H9 (cell line): Measurements from ENCODE around the gene GLIS2. TPM values are rescaled to one million over a fixed set of nuclear protein-coding genes. Genes with fewer than 3 reads are reported as not detected.

Experiments
- DNase-seq: peaks from one replicate; pipeline ENCODE4 v3.0.0-alpha.2; 2017
- H2AFZ ChIP-seq: one replicate; pipeline ENCODE4 v1.6.1; 2013; ENCODE audit warnings: mild to moderate bottlenecking, low read length, control low read depth, moderate library complexity
- H2AK5ac ChIP-seq: 2 replicates; pipeline ENCODE4 v1.6.1; 2013; ENCODE audit warnings: low read length, control low read depth, mixed read lengths; ENCODE audit not compliant: insufficient read length
- H2BK120ac ChIP-seq: one replicate; pipeline ENCODE4 v1.6.1; 2013; ENCODE audit warnings: low read depth, mild to moderate bottlenecking, low read length, control low read depth, inconsistent platforms; ENCODE audit not compliant: poor library complexity, severe bottlenecking
- H2BK12ac ChIP-seq: 2 replicates; pipeline ENCODE4 v1.6.1; 2013; ENCODE audit warnings: low read length, control low read depth, mixed read lengths, low read depth; ENCODE audit not compliant: insufficient read length
- H2BK15ac ChIP-seq: 2 replicates; pipeline ENCODE4 v1.6.1; 2013; ENCODE audit warnings: low read depth, low read length, control low read depth
- H2BK20ac ChIP-seq: one replicate; pipeline ENCODE4 v1.6.1; 2013; ENCODE audit warnings: low read depth, mild to moderate bottlenecking, low read length, control low read depth, inconsistent platforms; ENCODE audit not compliant: poor library complexity, severe bottlenecking
- H2BK5ac ChIP-seq: 2 replicates; pipeline ENCODE4 v1.6.1; 2013; ENCODE audit warnings: low read length, control low read depth, mixed read lengths; ENCODE audit not compliant: insufficient read length
- H3K14ac ChIP-seq: 2 replicates; pipeline ENCODE4 v1.6.1; 2013; ENCODE audit warnings: low read length, control low read depth; ENCODE audit not compliant: insufficient read depth
- H3K18ac ChIP-seq: 2 replicates; pipeline ENCODE4 v1.6.1; 2013; ENCODE audit warnings: low read depth, mild to moderate bottlenecking, mixed read lengths, low read length, control low read depth; ENCODE audit not compliant: insufficient read length
- H3K23ac ChIP-seq: 2 replicates; pipeline ENCODE4 v1.6.1; 2013; ENCODE audit warnings: low read length, control low read depth, mixed read lengths, low read depth; ENCODE audit not compliant: insufficient read length
- H3K23me2 ChIP-seq: 2 replicates; pipeline ENCODE4 v1.6.1; 2013; ENCODE audit warnings: low read depth, mild to moderate bottlenecking, mixed read lengths, low read length, control low read depth; ENCODE audit not compliant: insufficient read length, poor library complexity, severe bottlenecking
- H3K27ac ChIP-seq: 2 replicates; pipeline ENCODE4 v1.5.1; 2013; ENCODE audit warnings: low read length, control low read depth, mixed read lengths, low read depth; ENCODE audit not compliant: insufficient read length
- H3K27me3 ChIP-seq: 2 replicates; pipeline ENCODE4 v1.6.1; 2013; ENCODE audit warnings: low read length, control low read depth, inconsistent platforms; ENCODE audit not compliant: insufficient read depth
- H3K4ac ChIP-seq: 2 replicates; pipeline ENCODE4 v1.6.1; 2013; ENCODE audit warnings: low read depth, mild to moderate bottlenecking, control low read depth, inconsistent platforms, low read length, moderate library complexity
- H3K4me1 ChIP-seq: 2 replicates; pipeline ENCODE4 v1.6.1; 2013; ENCODE audit warnings: low read length, control low read depth, inconsistent platforms; ENCODE audit not compliant: insufficient read depth
- H3K4me2 ChIP-seq: 2 replicates; pipeline ENCODE4 v1.6.1; 2013; ENCODE audit warnings: low read length, control low read depth, mixed read lengths; ENCODE audit not compliant: insufficient read length, insufficient read depth
- H3K56ac ChIP-seq: 2 replicates; pipeline ENCODE4 v1.6.1; 2013; ENCODE audit warnings: low read depth, mild to moderate bottlenecking, mixed read lengths, low read length, control low read depth; ENCODE audit not compliant: insufficient read length
- H3K79me1 ChIP-seq: 2 replicates; pipeline ENCODE4 v1.6.1; 2013; ENCODE audit warnings: low read depth, mild to moderate bottlenecking, moderate library complexity, low read length, control low read depth, inconsistent platforms; ENCODE audit not compliant: insufficient read depth, poor library complexity, severe bottlenecking
- H3K79me2 ChIP-seq: 2 replicates; pipeline ENCODE4 v1.6.1; 2013; ENCODE audit warnings: low read length, control low read depth, inconsistent platforms; ENCODE audit not compliant: insufficient read depth
- H3K9ac ChIP-seq: 2 replicates; pipeline ENCODE4 v1.6.1; 2013; ENCODE audit warnings: low read length, control low read depth, mixed read lengths; ENCODE audit not compliant: insufficient read length; ENCODE audit errors: extremely low read depth
- H3K9me3 ChIP-seq: one replicate; pipeline ENCODE4 v1.6.1; 2013; ENCODE audit warnings: low read depth, low read length, inconsistent platforms; ENCODE audit not compliant: control insufficient read depth
- H3T11ph ChIP-seq: one replicate; pipeline ENCODE4 v1.6.1; 2013; ENCODE audit warnings: mild to moderate bottlenecking, low read length, control low read depth, inconsistent platforms
- H4K20me1 ChIP-seq: one replicate; pipeline ENCODE4 v1.6.1; 2013; ENCODE audit not compliant: control insufficient read depth, insufficient read length, insufficient read depth
- H4K5ac ChIP-seq: 2 replicates; pipeline ENCODE4 v1.6.1; 2013; ENCODE audit warnings: low read depth, mild to moderate bottlenecking, mixed read lengths, low read length, control low read depth; ENCODE audit not compliant: insufficient read length
- H4K8ac ChIP-seq: replicated peaks from 2 replicates; pipeline ENCODE4 v1.6.1; 2013; ENCODE audit warnings: low read length, control low read depth, mixed read lengths, low read depth; ENCODE audit not compliant: insufficient read length
- H4K91ac ChIP-seq: 2 replicates; pipeline ENCODE4 v1.6.1; 2013; ENCODE audit warnings: low read depth, mild to moderate bottlenecking, moderate library complexity, mixed read lengths, low read length, control low read depth; ENCODE audit not compliant: insufficient read length
- H3K27ac Mint-ChIP-seq, 3 experiments: 2 replicates in 2 of 3; 3 replicates in 1 of 3; pipeline ENCODE4 v1.8.0; 2020 to 2021; ENCODE audit warnings: mixed read lengths in 3 of 3, mild to moderate bottlenecking in 1 of 3, moderate library complexity in 1 of 3
- H3K27me3 Mint-ChIP-seq: 2 replicates; pipeline ENCODE4 v1.8.0; 2021; ENCODE audit warnings: low read depth, mild to moderate bottlenecking, moderate library complexity, mixed read lengths
- H3K36me3 Mint-ChIP-seq, 3 experiments: 2 replicates in 2 of 3; 3 replicates in 1 of 3; pipeline ENCODE4 v1.8.0; 2020 to 2021; ENCODE audit warnings: low read depth in 3 of 3, mixed read lengths in 3 of 3; ENCODE audit not compliant: insufficient read depth in 1 of 3
- H3K4me1 Mint-ChIP-seq, 2 experiments: 2 replicates each; pipeline ENCODE4 v1.8.0; 2020; ENCODE audit warnings: mixed read lengths in 2 of 2
- H3K4me3 Mint-ChIP-seq, 2 experiments: 2 replicates in 1 of 2; 3 replicates in 1 of 2; pipeline ENCODE4 v1.8.0; 2020 to 2021; ENCODE audit warnings: mild to moderate bottlenecking in 2 of 2, mixed read lengths in 2 of 2, moderate library complexity in 1 of 2
- H3K9me3 Mint-ChIP-seq, 2 experiments: 2 replicates in 1 of 2; 3 replicates in 1 of 2; pipeline ENCODE4 v1.8.0; 2020; ENCODE audit warnings: mild to moderate bottlenecking in 2 of 2, mixed read lengths in 2 of 2, moderate library complexity in 1 of 2
- CTCF ChIP-seq: fragments of 200-600 bp; sonication (generic); conservative IDR thresholded peaks from 3 replicates; pipeline ENCODE4 v1.8.0; 2021; ENCODE audit warnings: antibody characterized with exemption, mild to moderate bottlenecking
- WGBS: extraction: QIAGEN DNeasy Blood & Tissue Kit; methylation state at CpG from one replicate; pipeline ENCODE4 v1.1.7; 2013; ENCODE audit warnings: missing lambda C conversion rate, low lambda C conversion rate, mixed read lengths; ENCODE audit not compliant: insufficient read length; ENCODE audit errors: extremely low coverage; 5-methylcytosine and 5-hydroxymethylcytosine counted together
- total RNA-seq: library from RNA; stranded (reverse); gene quantifications from 2 replicates; pipeline ENCODE4 v1.2.1, GENCODE V29; 2021

GLIS2 gene
- total RNA-seq, 1 experiment from 2014 or later: 14.3 TPM

- Histone ChIP-seq H2BK12ac (no peak overlapping the region), H2BK15ac (no peak overlapping the region), H3K27me3 (no peaks in the 10 kb centered on the region), H3K14ac (no peak overlapping the region), H3K27ac (no peak overlapping the region), H3K4me2 (no peak overlapping the region), H3K18ac (no peak overlapping the region), H3T11ph (no peak overlapping the region), H2AK5ac (no peak overlapping the region), H4K20me1 (no peaks in the 10 kb centered on the region), H4K91ac (no peak overlapping the region), H4K5ac (no peak overlapping the region), H3K23ac (no peak overlapping the region), H2BK5ac (no peak overlapping the region), H2BK120ac (no peak overlapping the region), H2BK20ac (no peak overlapping the region), H3K56ac (no peak overlapping the region), H3K4ac (no peak overlapping the region), H3K9ac (no peak overlapping the region), H3K79me2 (peaks cover 3% of the 10 kb centered on the region; the same call in 1 of the 2 replicates), H3K79me1 (no peaks in the 10 kb centered on the region), H3K4me1 (peaks cover 3% of the 10 kb centered on the region; the same call in 1 of the 2 replicates), H2AFZ (no peak overlapping the region), H4K8ac (no peak overlapping the region), H3K23me2 (peaks cover 4% of the 10 kb centered on the region), H3K9me3 (no peaks in the 10 kb centered on the region)
- no peaks in the 10 kb centered on the region for H3K9me3 Mint-ChIP-seq
- peaks cover 9 to 18% of the 10 kb centered on the region in 2 experiments for H3K4me1 Mint-ChIP-seq
- H3K27ac Mint-ChIP-seq: no peak overlapping the region
- H3K36me3 Mint-ChIP-seq: no peaks in the 10 kb centered on the region
- no peak for TF ChIP-seq CTCF
- no peak for DNase-seq
- H3K27me3 Mint-ChIP-seq: no peaks in the 10 kb centered on the region
- no peak overlapping the region for H3K4me3 Mint-ChIP-seq
- WGBS: no CpG with 5 or more reads among the region's 6 CpGs
Observed at GRCh38 chr16:4325253-4325758, 9.4 kb downstream of the GLIS2 start.
